GM18511 (cell line): Measurements from ENCODE around the gene KIF21A.

ENCODE experiments used
- ATAC-seq: cut with Tn5 transposase; IDR thresholded peaks from one replicate; pipeline ENCODE4 v1.9.1; 2021; ENCODE audit warnings: mild to moderate bottlenecking, moderate library complexity; ENCODE audit not compliant: unreplicated experiment

The KIF21A gene

GRCh38 chr12:39389399-39390150 is 53.3 kb downstream of the KIF21A start:
- no peak for ATAC-seq

- ATAC-seq, result no peak
Observed at GRCh38 chr12:39386335-39386734, 56.6 kb downstream of the KIF21A start.

GRCh38 chr12:39383114-39383513 is 59.8 kb downstream of the KIF21A start:
- ATAC-seq, result no peak

- no peak for ATAC-seq
Observed at GRCh38 chr12:39380090-39380489, 62.8 kb downstream of the KIF21A start.

- no peak for ATAC-seq
Observed at GRCh38 chr12:39378341-39378740, 64.6 kb downstream of the KIF21A start.

- no peak for ATAC-seq
Observed at GRCh38 chr12:39375206-39375808, 67.6 kb downstream of the KIF21A start.

GRCh38 chr12:39372929-39373328 is 70.0 kb downstream of the KIF21A start:
- ATAC-seq, result peak; percentile 89

GRCh38 chr12:39372204-39372925 is 70.6 kb downstream of the KIF21A start:
- ATAC-seq, result no peak

- ATAC-seq, result no peak
Observed at GRCh38 chr12:39369756-39370155, 73.2 kb downstream of the KIF21A start.

- no peak for ATAC-seq
Observed at GRCh38 chr12:39368891-39369290, 74.0 kb downstream of the KIF21A start.

GRCh38 chr12:39368096-39368495 is 74.8 kb downstream of the KIF21A start:
- no peak for ATAC-seq

- ATAC-seq, result no peak
Observed at GRCh38 chr12:39367494-39367893, 75.4 kb downstream of the KIF21A start.

GRCh38 chr12:39365364-39366001 is 77.4 kb downstream of the KIF21A start:
- ATAC-seq, result no peak

- no peak for ATAC-seq
Observed at GRCh38 chr12:39364196-39364595, 78.7 kb downstream of the KIF21A start.

GRCh38 chr12:39359645-39360044 is 83.3 kb downstream of the KIF21A start:
- ATAC-seq, result no peak

GRCh38 chr12:39357041-39357440 is 85.9 kb downstream of the KIF21A start:
- no peak for ATAC-seq

- ATAC-seq, result peak; percentile 41
Observed at GRCh38 chr12:39355841-39356240, 87.1 kb downstream of the KIF21A start.

- no peak for ATAC-seq
Observed at GRCh38 chr12:39354955-39355354, 88.0 kb downstream of the KIF21A start.

GRCh38 chr12:39352471-39353017 is 90.4 kb downstream of the KIF21A start:
- ATAC-seq, result peak; percentile 60

- ATAC-seq, result no peak
Observed at GRCh38 chr12:39351153-39351552, 91.8 kb downstream of the KIF21A start.

GRCh38 chr12:39348941-39349626 is 93.8 kb downstream of the KIF21A start:
- ATAC-seq, result no peak
